Hepatocyte (in vitro differentiated cells): ENCODE measurements around the gene SCARF2.

Experiments
- CTCF ChIP-seq: fragments of 200-600 bp; sonication (generic); IDR thresholded peaks from 2 replicates; pipeline ENCODE4 v1.5.1; 2016; ENCODE audit warnings: antibody characterized with exemption, mild to moderate bottlenecking; ENCODE audit not compliant: poor library complexity
- EZH2 ChIP-seq: fragments of 200-600 bp; sonication (generic); IDR thresholded peaks from 2 replicates; pipeline ENCODE4 v1.6.1; 2016; ENCODE audit warnings: antibody characterized with exemption, mild to moderate bottlenecking, borderline replicate concordance
- EZH2phosphoT487 ChIP-seq: fragments of 200-600 bp; sonication (generic); IDR thresholded peaks from one replicate; pipeline ENCODE4 v1.6.1; 2018; ENCODE audit warnings: antibody characterized with exemption, mild to moderate bottlenecking, low read depth, moderate library complexity; ENCODE audit not compliant: unreplicated experiment, severe bottlenecking

DNA sequence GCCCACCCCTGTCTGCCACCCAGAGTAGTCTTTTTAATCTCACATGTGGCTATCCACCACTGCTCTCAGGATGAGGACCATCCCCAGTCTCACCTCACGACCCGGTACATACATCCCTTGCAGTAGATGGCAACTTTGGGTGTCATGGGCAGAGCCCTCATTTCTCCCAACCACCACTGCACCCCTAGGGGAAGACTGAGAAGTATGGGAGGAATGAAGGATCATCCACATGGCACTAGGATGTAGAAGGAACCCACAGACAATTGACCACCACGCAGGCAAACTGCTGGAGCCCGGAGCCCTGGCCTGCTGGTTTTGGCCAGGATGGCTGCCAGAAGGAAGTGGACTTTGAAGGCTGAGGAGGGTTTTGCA is 1.9 kb upstream of the SCARF2 start:
- no peak for TF ChIP-seq CTCF
- TF ChIP-seq EZH2phosphoT487 = no peak
- TF ChIP-seq EZH2 = no peak
